ENCODE measurements around the gene PRDM16.

GRCh38 chr1:3107201-3107600 is 38.2 kb downstream of the PRDM16 start:
- TF ChIP-seq CTCF (IDR thresholded peaks at IDR 0.05; ENCODE audit: borderline replicate concordance, extremely low read depth, low read length, poor library complexity, severe bottlenecking) (no peak), EZH2 (IDR thresholded peaks at IDR 0.05; ENCODE audit: borderline replicate concordance, low read depth, low read length, severe bottlenecking) (no peak)
